Adipocyte (in vitro differentiated cells): ENCODE data around the gene EHMT1.
"Not testable (repeated sequence)": the region's sequence is repeated elsewhere in the genome, so short reads cannot be mapped to it uniquely, and the experiment has no call there.

Experiments used
- DNase-seq: peaks from one replicate; pipeline ENCODE4 v3.0.0-alpha.2; 2015; ENCODE audit warnings: low read depth
- H3K27me3 ChIP-seq: replicated peaks from 2 replicates; pipeline ENCODE4 v1.7.0; 2013; ENCODE audit warnings: mild to moderate bottlenecking, low read length, moderate library complexity; ENCODE audit not compliant: control insufficient read depth, insufficient read depth
- H3K36me3 ChIP-seq: 2 replicates; pipeline ENCODE4 v1.7.0; 2013; ENCODE audit warnings: low read length, mild to moderate bottlenecking, moderate library complexity; ENCODE audit not compliant: control insufficient read depth, insufficient read depth, severe bottlenecking
- H3K4me1 ChIP-seq: 2 replicates; pipeline ENCODE4 v1.7.0; 2013; ENCODE audit warnings: mild to moderate bottlenecking, low read length, moderate library complexity; ENCODE audit not compliant: control insufficient read depth, insufficient read depth
- H3K4me3 ChIP-seq: 2 replicates; pipeline ENCODE4 v1.7.0; 2013; ENCODE audit warnings: mild to moderate bottlenecking, low read length, moderate library complexity
- H3K9ac ChIP-seq: 2 replicates; pipeline ENCODE4 v1.7.0; 2013; ENCODE audit warnings: mild to moderate bottlenecking, low read length, moderate library complexity
- H3K9me3 ChIP-seq: 2 replicates; pipeline ENCODE4 v1.7.0; 2013; ENCODE audit warnings: mild to moderate bottlenecking, low read length, moderate library complexity; ENCODE audit not compliant: control insufficient read depth

Gene EHMT1

DNA sequence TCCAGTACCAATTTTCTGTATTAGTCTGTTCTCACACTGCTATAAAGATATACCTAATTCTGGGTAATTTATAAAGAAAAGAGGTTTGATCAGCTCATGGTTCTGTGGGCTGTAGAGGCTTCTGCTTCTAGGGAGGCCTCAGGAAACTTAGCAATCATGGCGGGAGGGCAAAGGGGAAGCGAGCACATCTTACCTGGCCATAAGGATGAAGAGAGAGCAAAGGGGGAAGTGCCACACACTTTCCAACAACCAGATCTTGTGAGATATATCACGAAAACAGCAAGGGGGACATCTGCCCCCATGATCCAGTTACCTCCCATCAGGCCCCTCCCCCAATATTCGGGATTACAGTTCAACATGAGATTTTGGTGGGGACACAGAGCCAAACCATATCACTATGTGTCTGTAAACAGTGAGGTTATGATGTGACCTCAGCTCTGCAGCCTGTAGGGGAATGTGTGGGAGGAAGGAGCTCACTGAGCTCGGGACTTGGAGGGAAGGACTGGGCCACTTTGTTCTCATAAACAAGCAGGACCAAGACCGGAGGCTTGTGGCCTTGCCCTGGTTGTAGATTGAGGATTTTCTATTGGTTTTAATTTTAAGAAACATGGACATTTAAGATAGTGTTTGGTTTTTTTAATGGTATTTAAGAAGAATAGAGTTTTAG, 85.2 kb downstream of the EHMT1 start:
- DNase-seq = no peak
- no peaks in the 10 kb centered on the region for H3K9me3 ChIP-seq
- no peak overlapping the region for H3K4me3 ChIP-seq
- no peak overlapping the region for H3K9ac ChIP-seq
- H3K27me3 ChIP-seq = no peaks in the 10 kb centered on the region
- H3K4me1 ChIP-seq = peaks cover 7% of the 10 kb centered on the region
- peaks cover 2% of the 10 kb centered on the region for H3K36me3 ChIP-seq

DNA sequence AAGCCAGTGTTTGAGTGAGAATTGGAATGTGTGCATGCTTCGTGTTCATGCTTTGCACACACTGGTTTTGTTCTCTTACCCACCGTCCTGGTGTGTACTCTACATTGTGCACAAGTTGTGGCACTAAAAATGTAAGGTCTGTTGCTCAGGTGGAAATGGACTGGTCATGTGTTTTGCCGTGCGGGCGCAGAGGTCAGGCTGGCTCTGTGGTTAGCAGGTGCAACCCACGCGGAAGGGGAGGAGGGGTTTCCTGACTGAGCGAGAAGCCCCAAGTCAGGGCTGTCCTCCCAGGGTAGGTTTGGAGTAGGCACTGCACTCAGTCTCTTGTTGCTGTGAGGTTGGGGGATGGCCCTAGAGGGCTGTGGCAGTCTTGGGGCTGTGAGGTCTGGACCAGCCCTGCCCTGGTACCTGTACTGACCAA, 86.6 kb downstream of the EHMT1 start:
- Histone ChIP-seq H3K27me3 (no peaks in the 10 kb centered on the region), H3K36me3 (peaks cover 2% of the 10 kb centered on the region), H3K9me3 (no peaks in the 10 kb centered on the region), H3K4me3 (no peak overlapping the region), H3K9ac (no peak overlapping the region), H3K4me1 (no peaks in the 10 kb centered on the region)
- no peak for DNase-seq

DNA sequence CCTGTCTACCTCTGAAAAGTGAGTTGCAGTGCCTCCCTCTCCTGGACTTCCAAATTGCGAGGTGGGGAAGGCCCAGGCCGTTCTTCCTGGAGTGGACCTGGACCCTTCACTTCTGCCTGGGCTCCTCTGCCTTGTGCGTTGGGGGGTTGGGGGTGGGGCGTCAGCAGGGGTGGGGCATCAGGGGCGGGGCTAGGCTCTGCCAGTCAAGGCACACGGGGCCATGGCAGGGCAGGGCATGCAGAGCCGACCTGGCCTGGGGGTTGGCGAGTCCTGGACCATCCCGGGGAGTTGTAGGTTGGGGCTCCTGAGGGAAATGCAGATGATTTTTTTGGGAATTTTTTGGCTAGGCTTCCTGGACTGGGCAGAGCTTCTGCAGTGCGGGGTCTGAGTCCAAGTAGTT, 87.1 kb downstream of the EHMT1 start:
- Histone ChIP-seq H3K9ac (no peak overlapping the region), H3K4me1 (no peaks in the 10 kb centered on the region), H3K9me3 (no peaks in the 10 kb centered on the region), H3K36me3 (peaks cover 2% of the 10 kb centered on the region), H3K27me3 (no peaks in the 10 kb centered on the region), H3K4me3 (no peak overlapping the region)
- DNase-seq = no peak

DNA sequence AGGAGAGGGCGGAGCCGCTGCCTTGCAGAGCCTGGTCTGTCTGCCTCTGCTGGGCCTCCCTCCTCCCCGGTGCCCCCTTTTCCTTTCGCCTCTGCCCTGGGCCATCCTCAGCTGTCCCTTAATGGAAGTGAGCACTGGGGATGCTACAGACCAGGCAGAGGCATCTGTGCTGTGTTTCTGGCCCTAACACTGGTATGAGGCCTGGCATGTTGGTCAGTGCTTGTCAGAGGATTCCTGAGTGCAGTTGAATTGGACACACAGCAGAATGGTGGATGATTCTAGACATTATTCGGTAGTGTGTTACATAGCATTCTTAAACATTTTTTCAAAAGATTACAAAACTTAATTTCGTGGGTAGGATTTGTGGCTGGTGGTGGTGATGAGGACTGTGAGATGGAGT, 88.6 kb downstream of the EHMT1 start:
- no peak overlapping the region for H3K4me3 ChIP-seq
- H3K9ac ChIP-seq = no peak overlapping the region
- no peaks in the 10 kb centered on the region for H3K27me3 ChIP-seq
- peaks cover 16% of the 10 kb centered on the region for H3K36me3 ChIP-seq
- no peaks in the 10 kb centered on the region for H3K9me3 ChIP-seq
- H3K4me1 ChIP-seq = no peaks in the 10 kb centered on the region
- DNase-seq = no peak

DNA sequence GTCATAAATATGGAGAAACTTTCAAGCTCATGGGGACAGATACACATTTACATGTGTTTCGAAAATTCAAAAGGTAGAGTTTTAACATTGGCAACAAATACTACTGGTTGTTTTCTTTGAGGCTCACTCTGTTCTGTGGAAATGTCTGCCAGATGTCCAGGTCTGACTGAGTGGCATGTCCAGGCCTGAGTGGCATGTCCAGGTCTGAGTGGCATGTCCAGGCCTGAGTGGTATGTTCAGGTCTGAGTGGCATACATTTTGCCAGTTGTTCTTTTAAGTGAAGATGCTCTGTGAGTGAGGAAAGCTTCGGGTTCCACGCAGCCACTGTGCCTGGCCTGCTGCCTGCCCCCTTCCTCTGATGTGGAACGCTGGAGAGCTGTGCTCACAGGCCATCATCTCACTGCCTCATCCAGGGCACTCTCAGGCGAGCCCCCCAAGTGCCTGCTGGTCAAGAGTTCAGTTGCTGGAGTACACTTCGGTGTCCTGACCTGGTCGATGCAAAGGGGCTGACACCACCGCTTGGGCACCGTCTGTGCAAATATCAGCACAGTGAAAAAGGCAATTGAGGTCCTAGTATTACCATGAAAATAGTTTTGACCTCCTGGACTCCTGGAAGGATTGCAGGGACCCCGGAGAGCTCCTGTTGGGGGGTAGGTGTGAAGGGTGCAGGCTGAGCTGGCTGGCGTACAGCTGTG, 89.9 kb downstream of the EHMT1 start:
- Histone ChIP-seq H3K4me1 (no peaks in the 10 kb centered on the region), H3K27me3 (no peaks in the 10 kb centered on the region), H3K9ac (no peak overlapping the region), H3K36me3 (peaks cover 20% of the 10 kb centered on the region), H3K4me3 (no peak overlapping the region), H3K9me3 (no peaks in the 10 kb centered on the region)
- no peak for DNase-seq

DNA sequence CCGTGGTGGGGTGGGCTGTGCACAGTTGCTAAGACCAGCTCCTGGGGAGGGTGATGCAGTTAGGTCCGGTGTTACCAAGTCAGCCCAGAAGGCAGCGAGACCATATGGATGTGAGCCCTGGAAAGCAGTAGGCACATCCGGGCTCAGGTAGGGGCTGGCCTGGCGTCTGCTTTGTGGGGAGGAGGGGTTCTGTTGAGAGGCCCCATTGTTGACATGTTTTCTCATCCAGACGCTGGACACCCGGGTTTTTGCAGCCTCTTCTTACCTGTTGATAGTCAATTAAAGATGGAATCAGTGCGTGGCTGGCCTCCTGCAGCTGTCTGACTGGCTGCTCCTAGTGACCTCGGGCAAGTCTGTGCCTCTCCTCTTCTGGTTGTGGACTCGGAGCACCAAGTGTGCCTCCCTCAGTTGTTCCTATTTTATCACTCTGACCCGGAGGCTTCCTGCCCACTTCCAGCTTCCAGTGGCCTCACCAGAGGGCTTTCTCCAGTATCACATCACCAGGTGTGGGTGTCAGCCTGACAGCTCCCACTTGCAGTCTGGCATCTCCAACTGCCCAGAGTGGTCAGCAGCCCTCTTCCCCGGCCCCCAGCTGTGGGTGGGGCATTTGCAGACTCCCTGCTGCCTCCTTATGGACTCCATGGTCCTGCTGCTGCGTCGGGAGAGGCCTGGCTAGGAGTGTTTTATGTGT, 90.8 kb downstream of the EHMT1 start:
- Histone ChIP-seq H3K9me3 (no peaks in the 10 kb centered on the region), H3K27me3 (no peaks in the 10 kb centered on the region), H3K9ac (no peak overlapping the region), H3K36me3 (peaks cover 20% of the 10 kb centered on the region), H3K4me3 (no peak overlapping the region), H3K4me1 (no peaks in the 10 kb centered on the region)
- no peak for DNase-seq

DNA sequence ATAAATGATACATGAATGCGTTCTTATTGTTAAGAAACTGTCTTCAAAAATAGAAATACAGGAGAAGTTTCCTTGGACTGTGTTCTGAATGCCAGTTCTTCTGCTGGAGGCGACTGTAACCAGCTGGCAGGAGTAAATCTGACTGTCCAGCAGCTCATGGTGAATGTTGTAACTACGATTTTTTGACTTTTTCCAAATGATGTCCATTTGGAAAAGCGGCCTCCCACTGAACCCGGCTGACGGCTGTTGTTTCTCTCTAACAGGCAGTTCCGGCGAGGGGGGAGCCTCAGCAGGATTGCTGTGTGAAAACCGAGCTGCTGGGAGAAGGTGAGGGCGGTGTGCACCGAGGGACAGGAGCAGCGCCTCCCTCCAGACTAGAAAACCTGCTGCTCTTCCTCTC, 91.9 kb downstream of the EHMT1 start:
- no peaks in the 10 kb centered on the region for H3K9me3 ChIP-seq
- DNase-seq = no peak
- no peak overlapping the region for H3K4me3 ChIP-seq
- H3K27me3 ChIP-seq = no peaks in the 10 kb centered on the region
- H3K4me1 ChIP-seq = no peaks in the 10 kb centered on the region
- H3K9ac ChIP-seq = no peak overlapping the region
- peaks cover 25% of the 10 kb centered on the region for H3K36me3 ChIP-seq

DNA sequence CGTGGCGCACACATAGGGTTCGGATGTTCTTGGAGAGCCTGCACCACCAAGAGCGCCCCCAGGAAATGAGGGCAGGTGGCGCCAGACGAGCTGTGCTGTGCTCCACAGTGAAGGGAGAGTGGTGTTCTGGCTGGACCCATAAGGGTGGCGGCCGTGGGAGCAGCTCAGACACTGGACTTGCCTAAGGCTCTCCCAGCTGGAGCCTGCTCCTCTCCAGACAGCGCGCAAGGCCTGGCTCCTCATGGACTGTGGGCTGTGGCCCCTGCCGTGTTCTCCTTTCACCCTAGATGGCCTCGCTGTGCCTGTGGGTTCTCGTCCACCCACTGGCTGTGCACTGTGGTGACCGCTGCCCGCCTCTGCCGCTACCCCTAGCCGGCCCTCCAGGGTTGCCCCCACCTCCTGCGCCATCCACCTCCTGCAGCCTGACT, 92.9 kb downstream of the EHMT1 start:
- Histone ChIP-seq H3K4me1 (no peaks in the 10 kb centered on the region), H3K27me3 (no peaks in the 10 kb centered on the region), H3K9me3 (no peaks in the 10 kb centered on the region), H3K4me3 (no peak overlapping the region), H3K36me3 (peaks cover 28% of the 10 kb centered on the region), H3K9ac (no peak overlapping the region)
- DNase-seq = no peak

DNA sequence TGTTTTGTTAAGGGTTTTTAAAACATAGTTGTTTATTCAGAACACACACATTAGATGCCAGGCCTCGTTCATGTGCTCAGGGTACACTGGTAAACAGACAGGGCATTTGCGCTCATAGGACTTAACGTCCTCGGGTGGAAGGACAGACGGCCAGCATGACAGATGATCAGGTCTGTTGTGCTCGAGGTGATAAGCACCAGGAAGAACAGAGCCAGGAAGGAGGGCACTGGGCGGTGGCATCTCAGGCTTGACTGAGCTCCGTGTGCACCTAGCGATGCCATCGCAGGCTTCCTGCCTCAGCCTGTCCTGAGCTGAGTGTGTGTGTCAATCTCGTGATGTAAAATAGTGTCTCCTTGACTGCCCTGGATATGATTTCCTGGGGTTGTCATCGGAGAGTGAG, 96.5 kb downstream of the EHMT1 start:
- no peak for DNase-seq
- Histone ChIP-seq H3K4me1 (no peaks in the 10 kb centered on the region), H3K4me3 (no peak overlapping the region), H3K27me3 (no peaks in the 10 kb centered on the region), H3K36me3 (peaks cover 53% of the 10 kb centered on the region), H3K9me3 (no peaks in the 10 kb centered on the region), H3K9ac (no peak overlapping the region)

DNA sequence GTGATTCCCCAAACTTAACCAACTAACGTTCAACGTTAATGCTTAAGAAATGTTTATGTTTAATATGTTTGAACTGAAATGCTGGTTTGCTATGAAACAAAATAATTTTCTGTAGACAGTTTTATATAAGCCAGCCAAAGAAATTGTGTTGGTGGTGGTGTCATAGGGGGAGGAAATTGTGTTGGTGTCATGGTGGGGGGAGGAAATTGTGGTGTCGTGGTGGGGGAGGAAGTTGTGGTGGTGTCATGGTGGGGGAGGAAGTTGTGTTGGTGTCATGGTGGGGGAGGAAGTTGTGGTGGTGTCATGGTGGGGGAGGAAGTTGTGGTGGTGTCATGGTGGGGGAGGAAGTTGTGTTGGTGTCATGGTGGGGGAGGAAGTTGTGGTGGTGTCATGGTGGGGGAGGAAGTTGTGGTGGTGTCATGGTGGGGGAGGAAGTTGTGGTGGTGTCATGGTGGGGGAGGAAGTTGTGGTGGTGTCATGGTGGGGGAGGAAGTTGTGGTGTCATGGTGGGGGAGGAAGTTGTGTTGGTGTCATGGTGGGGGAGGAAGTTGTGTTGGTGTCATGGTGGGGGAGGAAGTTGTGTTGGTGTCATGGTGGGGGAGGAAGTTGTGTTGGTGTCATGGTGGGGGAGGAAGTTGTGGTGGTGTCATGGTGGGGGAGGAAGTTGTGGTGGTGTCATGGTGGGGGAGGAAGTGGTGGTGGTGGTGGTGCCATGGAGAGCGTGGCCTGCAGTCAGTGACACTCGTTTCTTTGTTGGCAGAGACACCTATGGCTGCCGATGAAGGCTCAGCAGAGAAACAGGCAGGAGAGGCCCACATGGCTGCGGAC, 97.3 kb downstream of the EHMT1 start:
- not testable (repeated sequence) for H3K27me3 ChIP-seq, H3K9ac ChIP-seq, H3K9me3 ChIP-seq, H3K4me3 ChIP-seq, H3K4me1 ChIP-seq, DNase-seq
- peaks cover 53% of the 10 kb centered on the region for H3K36me3 ChIP-seq
